GM21367 (cell line): ENCODE results near the gene PPARD.
"Not testable (repeated sequence)": the region's sequence is repeated elsewhere in the genome, so short reads cannot be mapped to it uniquely, and the experiment has no call there.

Experiments used
- ATAC-seq: cut with Tn5 transposase; IDR thresholded peaks from one replicate; pipeline ENCODE4 v1.9.1; 2021; ENCODE audit not compliant: unreplicated experiment

PPARD gene

DNA sequence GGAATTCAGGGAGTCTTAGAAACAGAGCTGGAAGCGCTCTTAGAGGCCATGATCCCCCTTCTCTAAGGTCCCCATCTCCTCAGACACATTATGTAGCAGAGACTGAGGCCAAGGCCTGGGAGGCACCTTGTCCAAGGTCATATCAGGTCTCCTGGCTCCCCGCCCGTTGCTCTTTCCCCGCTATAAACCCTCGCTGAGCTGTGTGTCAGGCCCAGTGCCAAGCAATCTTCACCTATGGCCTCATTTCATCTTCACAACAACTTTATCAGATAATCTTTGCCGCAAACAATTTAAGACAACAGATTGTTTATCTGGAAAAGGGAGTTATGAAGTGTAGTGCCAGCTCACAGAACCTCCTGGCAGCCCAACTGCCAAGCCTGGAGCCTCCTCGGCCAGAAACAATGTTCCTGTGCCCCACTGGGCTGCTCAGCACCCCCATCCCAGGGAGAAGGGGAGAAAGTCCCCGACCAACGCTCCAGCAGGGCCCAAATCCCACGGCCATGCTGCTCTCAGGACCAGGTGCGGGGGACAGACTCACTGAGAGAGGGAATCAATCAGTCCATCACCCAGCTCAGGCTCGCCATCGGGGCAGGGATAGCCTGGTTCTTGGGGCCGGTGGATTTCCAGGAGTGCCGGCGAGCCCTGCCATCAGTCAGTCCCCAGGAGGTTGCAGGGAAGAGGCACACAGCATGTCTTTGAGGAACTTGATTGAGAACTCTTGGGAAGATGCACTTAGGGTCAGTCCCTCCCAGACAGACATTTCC lies 92.9 kb downstream of the PPARD start:
- ATAC-seq, result no peak

DNA sequence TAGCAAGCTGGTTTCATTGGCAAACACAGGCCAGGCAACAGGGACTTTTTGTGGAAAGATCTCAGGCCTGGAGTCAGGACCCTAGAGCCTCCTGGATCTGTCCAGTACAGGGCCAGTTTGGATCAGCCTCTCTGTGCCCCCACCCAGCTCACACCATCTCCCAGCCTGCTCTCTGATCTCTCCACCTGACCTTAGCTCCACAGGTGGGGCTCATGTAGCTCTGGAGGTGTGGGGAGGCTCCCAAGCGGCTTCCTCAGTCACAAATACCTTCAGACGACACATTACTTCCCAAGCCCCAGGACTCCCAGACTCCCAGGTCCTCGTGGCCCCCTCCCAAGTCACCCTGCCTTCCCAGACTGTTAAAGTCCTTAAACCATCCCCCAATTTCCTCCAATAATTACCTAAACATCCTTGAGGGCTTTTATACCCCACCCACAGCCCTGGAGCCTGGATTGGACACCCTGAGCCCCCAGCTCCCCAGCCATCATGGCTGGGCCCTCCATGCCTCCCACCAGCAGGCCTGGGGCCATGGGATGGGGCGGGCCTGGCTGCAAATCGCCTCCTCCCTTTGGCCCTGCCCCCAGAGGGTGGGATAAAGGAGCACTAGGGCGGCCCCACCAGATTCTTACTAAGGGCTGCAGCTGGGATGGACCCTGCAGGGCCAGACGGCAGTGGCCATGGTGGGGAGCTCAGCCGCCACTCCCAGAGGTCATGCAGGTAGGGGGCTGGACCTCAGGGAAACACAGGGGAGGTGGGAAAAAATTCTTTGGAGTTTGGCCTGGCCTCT lies 93.9 kb downstream of the PPARD start:
- ATAC-seq, result no peak

DNA sequence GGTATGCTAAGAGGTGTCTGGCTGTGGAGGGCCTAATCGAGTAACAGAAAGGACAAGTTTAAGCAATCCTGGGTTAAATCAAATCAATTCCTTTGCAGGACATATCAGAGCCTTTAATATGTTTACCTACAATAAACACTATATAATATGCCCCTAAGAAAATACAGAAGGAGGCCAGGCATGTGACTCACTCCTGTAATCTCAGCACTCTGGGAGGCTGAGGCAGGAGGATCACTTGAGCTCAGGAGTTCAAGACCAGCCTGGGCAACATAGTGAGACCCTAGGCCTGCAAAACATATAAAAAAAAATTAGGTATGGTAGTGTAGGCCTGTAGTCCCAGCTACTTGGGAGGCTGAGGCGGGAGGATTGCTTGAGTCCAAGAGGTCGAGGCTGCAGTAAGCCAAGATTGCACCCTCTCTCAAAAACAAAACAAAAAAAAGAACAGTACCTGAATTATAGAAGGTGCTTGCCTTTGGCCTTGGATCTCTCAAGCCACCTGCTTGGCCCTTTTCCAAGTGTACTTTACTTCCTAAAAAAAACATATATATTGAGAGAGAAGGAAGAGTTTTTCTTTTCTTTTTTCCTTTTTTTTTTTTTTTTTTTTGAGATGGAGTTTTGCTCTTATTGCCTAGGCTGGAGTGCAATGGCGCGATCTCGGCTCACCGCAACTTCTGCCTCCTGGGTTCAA lies 96.2 kb downstream of the PPARD start:
- ATAC-seq, result not testable (repeated sequence)

DNA sequence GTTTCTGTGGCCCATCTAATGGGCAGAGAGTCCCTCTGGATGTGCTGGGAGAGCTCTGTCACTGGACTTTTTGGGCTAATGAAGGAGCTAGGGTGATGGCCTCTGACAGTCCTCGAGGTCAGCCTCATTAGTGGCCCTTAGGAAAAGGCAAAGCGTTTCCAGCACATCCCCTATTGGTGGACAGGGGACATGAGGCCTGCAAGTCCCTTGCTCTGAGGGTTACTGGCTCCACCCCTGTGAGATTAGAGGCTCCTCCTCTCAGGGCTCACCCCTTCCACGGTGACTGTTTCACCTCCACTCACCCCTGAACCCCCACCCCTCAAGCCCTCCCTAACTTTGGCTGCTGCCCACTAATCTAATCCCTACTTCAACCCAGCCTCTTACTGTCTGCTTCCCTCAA lies 97.0 kb downstream of the PPARD start:
- ATAC-seq, result no peak

DNA sequence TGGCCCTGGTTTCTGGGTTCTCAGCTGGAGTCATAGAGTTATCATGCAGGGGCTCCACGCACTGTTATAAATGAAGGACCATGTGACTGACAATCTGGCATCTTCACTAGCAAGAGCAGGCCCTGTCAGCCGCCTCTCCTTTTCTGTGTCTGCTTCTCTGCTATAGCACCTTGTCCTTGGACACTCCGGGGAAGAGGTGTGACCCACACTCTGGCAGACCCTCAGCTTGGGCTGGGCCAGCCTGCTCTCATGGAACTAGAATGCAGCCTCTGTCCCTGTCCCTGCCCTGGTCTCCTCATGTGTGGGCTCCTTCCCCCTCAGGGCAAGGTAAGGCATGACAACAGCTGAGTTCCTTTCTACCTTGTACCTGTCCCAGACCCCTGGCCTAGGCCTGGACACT lies 98.8 kb downstream of the PPARD start:
- ATAC-seq, result no peak

DNA sequence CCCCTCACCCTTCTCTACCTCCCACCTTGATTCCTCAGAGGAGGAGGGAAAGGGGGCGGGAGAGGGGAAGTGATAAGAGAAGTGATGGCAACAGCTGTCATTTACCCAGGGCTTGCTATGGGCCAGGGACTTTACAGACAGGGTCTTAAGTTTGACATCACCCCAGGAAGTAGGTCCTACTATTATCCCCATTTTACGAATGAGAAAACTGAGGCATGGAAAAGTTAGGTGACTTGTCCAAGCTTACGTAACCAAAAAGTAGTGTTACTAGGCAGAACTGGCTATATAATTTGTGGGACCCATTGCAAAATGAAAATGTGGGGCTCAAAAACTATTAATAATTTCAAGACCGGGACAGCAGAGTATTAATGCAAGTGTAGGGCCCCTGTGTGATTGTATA lies 99.3 kb downstream of the PPARD start:
- ATAC-seq, result no peak

DNA sequence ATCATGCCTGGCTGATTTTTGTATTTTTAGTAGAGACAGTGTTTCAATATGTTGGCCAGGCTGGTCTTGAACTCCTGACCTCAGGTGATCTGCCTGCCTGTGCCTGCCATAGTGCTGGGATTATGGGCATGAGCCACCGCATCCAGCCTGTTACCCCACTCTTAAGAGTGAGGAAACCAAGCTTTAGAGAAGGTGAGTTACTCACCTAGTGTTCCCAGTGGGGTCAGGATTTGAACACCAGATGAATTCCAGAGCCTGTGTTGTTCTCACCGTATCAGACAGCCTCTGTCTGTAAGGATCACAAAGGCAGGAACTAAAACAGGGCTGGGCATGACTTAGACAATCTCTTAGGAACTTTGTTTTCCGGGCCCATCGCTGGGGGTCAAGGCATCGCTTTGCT lies 100.3 kb downstream of the PPARD start:
- no peak for ATAC-seq

DNA sequence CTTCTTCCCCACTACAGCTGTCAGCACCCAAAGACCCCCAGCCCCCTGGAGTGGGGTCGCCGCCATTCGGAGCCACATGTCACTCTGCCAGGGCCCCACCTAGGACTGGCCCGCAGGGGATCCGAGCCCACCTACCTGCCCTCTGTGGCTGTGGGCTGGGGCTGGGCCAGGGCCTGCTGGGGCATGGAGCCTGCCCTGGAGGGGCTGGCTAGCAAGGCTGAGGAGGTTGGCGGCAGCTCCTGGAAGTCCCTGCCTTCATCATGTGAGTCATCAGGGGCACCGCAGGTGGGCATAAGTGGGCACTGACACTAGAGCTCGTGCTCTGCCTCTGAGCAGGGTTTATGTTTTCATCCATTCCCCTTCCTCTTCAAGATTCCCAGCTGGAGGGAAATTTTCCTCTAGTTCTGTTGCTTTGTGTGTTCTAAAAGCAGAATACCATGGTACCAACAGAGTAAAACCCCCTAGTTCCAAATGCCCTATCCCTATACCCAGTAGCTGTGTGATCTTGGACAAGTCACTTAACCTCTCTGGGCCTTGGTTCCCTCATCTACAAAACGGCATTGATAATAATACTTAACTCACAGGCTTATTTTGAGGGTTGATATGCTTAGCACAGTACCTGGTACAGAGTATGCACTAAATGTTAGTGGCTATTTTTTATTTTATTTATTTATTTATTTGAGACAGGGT lies 101.1 kb downstream of the PPARD start:
- ATAC-seq, result no peak

DNA sequence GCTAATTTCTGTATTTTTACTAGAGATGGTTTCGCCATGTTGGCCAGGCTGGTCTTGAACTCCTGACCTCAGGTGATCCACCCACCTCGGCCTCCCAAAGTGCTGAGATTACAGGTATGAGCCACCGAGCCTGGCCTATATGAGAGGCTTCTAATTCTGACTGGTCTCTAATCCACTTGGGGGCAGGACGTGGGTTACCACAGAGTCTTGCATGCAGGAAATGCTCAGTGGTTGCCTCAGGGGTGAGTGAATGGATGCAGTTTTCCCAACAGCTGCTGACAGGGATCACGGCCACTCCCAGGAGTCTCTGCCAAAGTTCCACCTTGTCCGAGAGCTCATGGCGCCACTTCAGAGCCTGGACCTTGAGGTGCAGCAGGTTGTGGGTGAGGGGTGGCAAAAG lies 103.3 kb downstream of the PPARD start:
- ATAC-seq, result no peak

DNA sequence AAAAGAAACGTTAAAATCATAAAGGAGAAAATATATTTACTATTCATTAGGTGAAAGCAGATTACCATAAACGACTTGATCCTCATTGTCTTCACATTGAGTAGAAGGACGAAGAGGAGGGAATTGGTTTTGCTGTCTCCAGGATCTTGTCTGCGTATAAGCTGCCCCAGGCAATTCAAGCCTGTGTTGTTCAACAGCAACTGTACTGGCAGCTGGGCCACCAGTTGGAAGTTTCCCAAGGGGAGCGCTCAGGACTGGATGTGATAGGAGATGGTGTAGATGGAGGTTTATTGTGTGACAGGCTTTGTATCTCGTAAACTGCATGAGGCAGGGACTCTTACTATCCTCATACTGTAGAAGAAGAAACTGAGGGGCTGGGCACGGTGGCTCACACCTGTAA lies 105.8 kb downstream of the PPARD start:
- ATAC-seq, result no peak

DNA sequence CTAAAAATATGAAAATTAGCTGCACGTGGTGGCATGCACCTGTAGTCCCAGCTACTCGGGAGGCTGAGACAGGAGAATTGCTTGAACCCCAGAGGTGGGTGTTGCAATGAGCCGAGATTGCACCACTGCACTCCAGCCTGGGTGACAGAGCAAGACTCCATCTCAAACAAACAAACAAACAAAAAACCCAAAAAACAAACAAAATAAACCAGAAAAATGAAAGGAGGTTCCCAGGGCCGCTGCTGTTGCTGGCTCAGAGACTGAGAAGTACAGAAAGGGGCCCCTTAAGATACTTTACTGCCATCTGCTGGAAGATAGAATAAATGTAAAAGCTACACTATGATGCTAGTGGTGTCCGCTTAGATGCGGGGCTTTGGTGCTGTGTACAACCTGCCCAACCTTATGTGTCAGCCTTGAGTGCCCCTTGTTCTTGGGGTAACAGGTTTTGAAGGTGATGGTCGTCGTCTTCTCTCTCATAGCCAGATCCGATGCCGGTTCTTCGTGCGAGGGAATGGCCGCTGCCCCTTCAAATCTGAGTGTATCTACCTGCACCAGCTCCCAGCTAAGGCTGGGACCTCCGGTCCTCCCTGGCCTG lies 107.0 kb downstream of the PPARD start:
- no peak for ATAC-seq

DNA sequence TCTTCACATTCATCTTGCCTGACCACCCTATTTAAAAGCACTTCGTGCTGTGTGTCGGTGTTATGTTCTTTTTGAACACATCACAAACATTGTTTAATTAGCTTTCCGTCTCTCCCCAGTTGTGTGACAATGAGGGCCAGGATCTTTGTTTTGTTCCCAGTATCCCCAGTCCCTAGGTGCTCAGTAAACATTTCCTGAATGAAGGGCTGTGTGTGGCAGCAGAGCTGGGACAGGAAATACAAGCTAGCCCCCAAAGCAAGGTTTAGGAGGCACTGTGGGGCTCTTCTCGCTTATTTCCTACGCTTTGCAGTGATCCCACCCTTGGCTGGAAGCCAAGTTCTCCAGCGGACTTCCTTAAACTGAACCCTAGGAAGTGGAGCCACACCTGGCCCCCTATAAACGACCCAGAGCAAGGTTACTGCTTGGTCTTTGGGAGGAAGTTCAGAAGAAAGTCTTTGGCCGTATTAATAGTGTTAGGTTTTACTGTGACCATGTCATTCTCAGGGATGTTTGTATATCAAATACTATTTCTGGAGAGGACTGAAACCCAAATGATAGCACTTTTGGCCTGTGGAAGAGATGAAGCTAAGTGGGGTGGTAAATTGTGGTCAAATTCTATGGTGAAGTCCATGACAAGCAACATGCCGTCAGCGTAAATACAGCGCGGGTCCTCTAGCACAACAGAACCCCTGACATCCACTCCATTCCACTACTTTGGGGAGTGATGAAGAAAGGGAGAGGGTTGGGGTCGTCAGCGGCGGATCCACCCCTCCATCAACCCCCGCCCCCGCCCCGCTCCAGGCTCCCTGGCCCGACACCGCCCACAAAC lies 109.2 kb downstream of the PPARD start:
- no peak for ATAC-seq

DNA sequence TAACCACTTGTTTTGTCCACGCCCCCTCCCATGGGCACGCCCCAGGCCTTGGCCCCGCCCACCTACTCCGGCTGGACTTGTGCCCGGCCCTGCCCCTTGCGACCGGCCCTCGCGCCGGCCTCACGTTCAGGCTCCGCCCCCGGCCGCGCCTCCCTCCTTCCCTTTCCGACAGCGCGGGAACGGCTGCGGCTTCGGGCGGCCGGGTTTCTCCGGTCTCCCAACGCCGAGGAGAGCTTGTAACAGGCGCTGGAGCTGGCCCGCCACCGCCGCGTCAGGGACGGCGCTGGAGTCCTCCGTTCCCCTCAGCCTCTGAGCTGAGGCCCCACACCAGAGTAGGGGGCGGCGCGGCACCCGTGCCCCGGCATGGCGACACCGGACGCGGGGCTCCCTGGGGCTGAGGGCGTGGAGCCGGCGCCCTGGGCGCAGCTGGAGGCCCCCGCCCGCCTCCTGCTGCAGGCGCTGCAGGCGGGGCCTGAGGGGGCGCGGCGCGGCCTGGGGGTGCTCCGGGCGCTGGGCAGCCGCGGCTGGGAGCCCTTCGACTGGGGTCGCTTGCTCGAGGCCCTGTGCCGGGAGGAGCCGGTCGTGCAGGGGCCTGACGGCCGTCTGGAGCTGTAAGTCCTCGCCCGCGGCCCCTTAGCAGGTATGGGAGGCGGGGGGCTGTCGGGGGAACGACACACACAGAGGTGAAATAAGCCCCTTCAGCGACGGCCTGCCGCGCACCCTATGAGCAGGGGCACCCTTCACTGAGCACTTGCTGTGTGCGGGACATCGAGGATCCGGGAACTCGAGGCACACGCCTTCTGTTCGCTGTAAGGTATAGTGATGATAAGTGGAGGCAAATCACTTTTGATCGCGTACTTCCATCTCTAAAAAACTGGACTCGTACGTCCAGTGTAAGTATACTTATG lies 110.1 kb downstream of the PPARD start, which contains the start of gene FANCE:
FANCE (plus strand) TSS at position 156 of the 908 bp plus-strand sequence; CDS start at position 364, 208 bp downstream.
- ATAC-seq, result peak; percentile 79

DNA sequence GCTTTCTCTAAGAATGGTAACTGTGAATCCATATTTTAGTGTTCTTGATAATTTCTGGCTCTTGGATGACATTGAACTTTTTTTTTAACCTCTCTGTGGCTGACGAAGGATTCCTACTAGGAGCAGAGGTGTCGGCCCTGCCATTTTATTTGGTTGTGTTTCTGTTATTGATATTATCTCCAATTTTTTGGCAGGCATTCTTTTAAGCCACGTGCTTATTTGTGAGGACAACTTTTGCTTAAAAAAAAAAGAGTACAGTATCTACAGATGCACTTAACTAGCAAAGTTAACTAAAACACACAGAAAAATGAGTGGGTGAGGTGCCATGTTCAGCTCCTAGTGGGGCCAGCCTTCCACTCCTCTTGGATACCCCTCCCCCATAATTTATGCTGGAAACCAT lies 110.9 kb downstream of the PPARD start:
- ATAC-seq, result no peak

DNA sequence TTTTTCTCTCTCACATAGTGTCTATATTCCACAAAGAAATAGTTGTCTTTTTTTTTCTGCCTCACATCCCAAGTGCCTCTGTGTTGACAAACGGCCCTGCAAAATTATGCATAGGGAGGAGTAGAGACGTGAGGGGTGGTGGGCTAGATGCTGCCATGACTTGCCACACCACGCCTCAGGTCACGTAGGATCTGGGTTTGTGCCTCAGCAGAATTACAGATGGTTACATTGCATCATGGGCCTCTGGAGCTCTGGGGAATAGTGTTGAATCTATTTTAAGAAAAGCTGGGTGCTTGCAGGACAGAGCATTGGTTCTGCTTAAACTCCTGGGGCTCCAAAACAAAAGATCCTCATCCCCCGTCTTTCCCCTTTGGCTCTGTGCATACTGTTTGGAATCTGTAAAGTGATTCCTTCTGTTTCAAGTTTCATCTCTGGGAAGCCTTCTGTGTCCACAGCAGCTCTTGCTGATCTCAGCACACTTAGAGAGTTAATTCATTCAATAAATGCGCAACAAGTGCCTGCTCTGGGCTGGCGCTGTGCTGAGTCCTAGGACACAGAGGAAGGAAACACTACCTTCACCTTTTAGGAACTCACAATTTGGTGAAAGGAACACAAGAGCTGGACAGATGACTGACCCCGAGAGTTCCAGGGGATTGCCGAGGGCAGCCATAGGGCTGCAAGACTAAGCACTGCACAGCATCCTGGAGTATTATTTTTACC lies 112.2 kb downstream of the PPARD start:
- no peak for ATAC-seq

DNA sequence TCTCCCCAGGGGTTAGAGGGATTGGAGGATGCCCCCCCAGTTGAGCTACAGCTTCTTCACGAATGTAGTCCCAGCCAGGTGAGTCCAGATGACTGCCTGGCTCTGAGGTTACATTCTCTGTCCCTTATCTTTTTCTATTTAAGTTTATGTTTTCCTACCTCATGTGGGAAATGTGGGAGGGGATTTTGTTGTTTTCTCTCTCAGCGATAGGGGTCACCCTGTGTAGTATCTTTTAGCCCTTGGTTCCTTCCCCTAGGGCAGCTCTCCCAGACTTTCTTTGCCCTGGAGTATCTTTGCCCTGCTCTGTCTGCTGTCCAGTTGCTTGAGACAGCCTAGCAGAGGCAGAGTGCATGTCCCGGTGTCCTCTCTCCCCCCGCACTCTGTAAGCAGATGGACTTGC lies 115.5 kb downstream of the PPARD start:
- ATAC-seq, result no peak

DNA sequence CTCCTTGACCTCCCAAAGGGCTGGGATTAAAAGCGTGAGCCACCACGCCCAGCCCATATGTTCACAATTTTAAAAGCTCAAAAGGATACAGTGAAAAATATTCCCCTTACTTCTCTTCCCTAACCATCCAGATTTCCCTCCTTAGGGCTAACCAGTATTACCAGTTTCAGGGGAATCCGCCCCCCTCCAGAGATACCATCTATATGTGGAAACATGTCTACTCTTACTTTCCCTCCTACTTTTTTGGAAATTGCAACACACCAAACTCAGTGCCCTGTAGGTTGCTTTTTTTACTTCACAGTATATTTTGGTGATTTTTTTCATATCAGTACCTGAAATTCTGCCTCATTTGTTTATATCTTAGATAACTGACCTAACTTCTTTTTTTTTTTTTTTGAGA lies 118.9 kb downstream of the PPARD start:
- no peak for ATAC-seq

DNA sequence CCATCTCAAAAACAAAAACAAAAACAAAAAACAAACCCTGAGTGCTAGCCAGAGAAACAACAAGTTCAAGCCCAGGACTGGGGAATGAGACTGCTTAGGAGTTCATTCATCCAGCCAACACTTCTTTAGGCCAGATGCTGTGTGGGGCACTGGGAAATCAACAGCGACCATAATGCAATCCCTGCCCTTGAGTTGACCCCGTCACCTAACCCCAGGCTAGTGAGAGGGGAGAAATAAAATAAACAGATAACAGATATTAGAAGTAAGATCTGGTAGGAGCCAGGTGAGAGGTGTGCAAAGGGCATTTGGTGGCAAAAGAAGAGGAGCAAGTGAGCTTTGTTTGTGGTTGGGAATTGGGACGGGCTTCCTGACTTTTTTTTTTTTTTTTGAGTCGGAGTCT lies 120.9 kb downstream of the PPARD start:
- no peak for ATAC-seq
